Liver (tissue), 3 donors: ENCODE data around the gene NAPA.

Source experiments
- ATF3 ChIP-seq: IDR thresholded peaks from 2 replicates; pipeline ENCODE4 v1.6.1; 2016; ENCODE audit warnings: antibody characterized with exemption
- TF ChIP-seq, protein P1 (sequence below): fragments of 150-350 bp; IDR thresholded peaks from 2 replicates; pipeline ENCODE4 v1.5.1; 2017; ENCODE audit warnings: improper control_type of control experiment, low read depth, low read length; ENCODE audit not compliant: missing input control
- TF ChIP-seq, protein P2 (sequence below): IDR thresholded peaks from 2 replicates; pipeline ENCODE4 v1.6.1; 2016; ENCODE audit warnings: antibody characterized with exemption
- donor health status: healthy.
- donor health status: healthy.

DNA sequence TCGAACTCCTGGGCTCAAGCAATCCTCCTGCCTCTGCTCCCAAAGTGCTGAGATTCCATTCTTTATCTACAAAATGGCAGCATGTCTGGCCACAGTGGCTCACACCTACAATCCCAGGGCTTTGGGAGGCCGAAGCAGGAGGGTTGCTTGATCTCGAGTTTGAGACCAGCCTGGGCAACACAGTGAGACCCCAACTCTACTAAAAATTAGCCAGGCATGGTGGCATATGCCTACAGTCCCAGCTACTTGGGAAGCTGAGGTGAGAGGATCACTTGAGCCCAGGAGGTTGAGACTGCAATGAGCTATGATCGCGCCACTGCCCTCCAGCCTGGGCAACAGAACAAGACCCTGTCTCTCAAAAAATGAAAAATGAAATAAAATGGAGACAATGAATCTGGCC is 6.1 kb downstream of the NAPA start:
- TF ChIP-seq, protein P1, sequence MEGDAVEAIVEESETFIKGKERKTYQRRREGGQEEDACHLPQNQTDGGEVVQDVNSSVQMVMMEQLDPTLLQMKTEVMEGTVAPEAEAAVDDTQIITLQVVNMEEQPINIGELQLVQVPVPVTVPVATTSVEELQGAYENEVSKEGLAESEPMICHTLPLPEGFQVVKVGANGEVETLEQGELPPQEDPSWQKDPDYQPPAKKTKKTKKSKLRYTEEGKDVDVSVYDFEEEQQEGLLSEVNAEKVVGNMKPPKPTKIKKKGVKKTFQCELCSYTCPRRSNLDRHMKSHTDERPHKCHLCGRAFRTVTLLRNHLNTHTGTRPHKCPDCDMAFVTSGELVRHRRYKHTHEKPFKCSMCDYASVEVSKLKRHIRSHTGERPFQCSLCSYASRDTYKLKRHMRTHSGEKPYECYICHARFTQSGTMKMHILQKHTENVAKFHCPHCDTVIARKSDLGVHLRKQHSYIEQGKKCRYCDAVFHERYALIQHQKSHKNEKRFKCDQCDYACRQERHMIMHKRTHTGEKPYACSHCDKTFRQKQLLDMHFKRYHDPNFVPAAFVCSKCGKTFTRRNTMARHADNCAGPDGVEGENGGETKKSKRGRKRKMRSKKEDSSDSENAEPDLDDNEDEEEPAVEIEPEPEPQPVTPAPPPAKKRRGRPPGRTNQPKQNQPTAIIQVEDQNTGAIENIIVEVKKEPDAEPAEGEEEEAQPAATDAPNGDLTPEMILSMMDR = no peak
- TF ChIP-seq, protein P2, sequence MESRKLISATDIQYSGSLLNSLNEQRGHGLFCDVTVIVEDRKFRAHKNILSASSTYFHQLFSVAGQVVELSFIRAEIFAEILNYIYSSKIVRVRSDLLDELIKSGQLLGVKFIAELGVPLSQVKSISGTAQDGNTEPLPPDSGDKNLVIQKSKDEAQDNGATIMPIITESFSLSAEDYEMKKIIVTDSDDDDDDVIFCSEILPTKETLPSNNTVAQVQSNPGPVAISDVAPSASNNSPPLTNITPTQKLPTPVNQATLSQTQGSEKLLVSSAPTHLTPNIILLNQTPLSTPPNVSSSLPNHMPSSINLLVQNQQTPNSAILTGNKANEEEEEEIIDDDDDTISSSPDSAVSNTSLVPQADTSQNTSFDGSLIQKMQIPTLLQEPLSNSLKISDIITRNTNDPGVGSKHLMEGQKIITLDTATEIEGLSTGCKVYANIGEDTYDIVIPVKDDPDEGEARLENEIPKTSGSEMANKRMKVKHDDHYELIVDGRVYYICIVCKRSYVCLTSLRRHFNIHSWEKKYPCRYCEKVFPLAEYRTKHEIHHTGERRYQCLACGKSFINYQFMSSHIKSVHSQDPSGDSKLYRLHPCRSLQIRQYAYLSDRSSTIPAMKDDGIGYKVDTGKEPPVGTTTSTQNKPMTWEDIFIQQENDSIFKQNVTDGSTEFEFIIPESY = no peak
- TF ChIP-seq ATF3 = no peak
